ENCODE data around the gene NCOA3. TPM values are rescaled to one million over a fixed set of nuclear protein-coding genes. Genes with fewer than 3 reads are reported as not detected.
"Not testable (repeated sequence)": the region's sequence is repeated elsewhere in the genome, so short reads cannot be mapped to it uniquely, and the experiment has no call there.

The NCOA3 gene
- total RNA-seq, 4 donors from 2014 or later, result 45.1 to 77.8 (median 56.3) TPM

GRCh38 chr20:47503685-47504084, 2.0 kb downstream of the NCOA3 start:
- no peak for TF ChIP-seq CTCF (IDR thresholded peaks at IDR 0.05)
- no peak for TF ChIP-seq EP300 (IDR thresholded peaks at IDR 0.05)
- TF ChIP-seq POLR2A (IDR thresholded peaks at IDR 0.05), result no peak
- TF ChIP-seq POLR2AphosphoS5 (IDR thresholded peaks at IDR 0.05), result no peak
- H3K4me3 ChIP-seq, result peak overlapping the region; percentile 98
- H3K4me1 ChIP-seq, result peaks cover 33% of the 10 kb centered on the region
- H3K27ac ChIP-seq, result no peak overlapping the region
- H3K27me3 ChIP-seq, result no peaks in the 10 kb centered on the region
- no peak for DNase-seq (ENCODE audit: low spot score in 2 of 2)
- no peaks in the 10 kb centered on the region for H3K9me3 ChIP-seq
- 56% methylated on average over 2 of the region's 2 CpGs for WGBS
- no peaks in the 10 kb centered on the region for H3K36me3 ChIP-seq

GRCh38 chr20:47506335-47506734, 4.6 kb downstream of the NCOA3 start:
- no peaks in the 10 kb centered on the region for H3K36me3 ChIP-seq
- H3K27me3 ChIP-seq, result no peaks in the 10 kb centered on the region
- no peak overlapping the region for H3K4me3 ChIP-seq
- WGBS, result 51% methylated on average over 2 of the region's 2 CpGs
- TF ChIP-seq CTCF (IDR thresholded peaks at IDR 0.05) (no peak), EP300 (IDR thresholded peaks at IDR 0.05) (no peak), POLR2AphosphoS5 (IDR thresholded peaks at IDR 0.05) (no peak), POLR2A (IDR thresholded peaks at IDR 0.05) (no peak)
- no peaks in the 10 kb centered on the region for H3K9me3 ChIP-seq
- H3K4me1 ChIP-seq, result peaks cover 27% of the 10 kb centered on the region
- DNase-seq (ENCODE audit: low spot score in 2 of 2), result no peak
- no peak overlapping the region for H3K27ac ChIP-seq

GRCh38 chr20:47506850-47507249, 5.2 kb downstream of the NCOA3 start:
- Histone ChIP-seq H3K9me3 (no peaks in the 10 kb centered on the region), H3K4me1 (peaks cover 25% of the 10 kb centered on the region), H3K27me3 (no peaks in the 10 kb centered on the region), H3K4me3 (no peak overlapping the region), H3K36me3 (no peaks in the 10 kb centered on the region), H3K27ac (no peak overlapping the region)
- 38% methylated on average over 2 of the region's 2 CpGs for WGBS
- TF ChIP-seq CTCF (IDR thresholded peaks at IDR 0.05) (no peak), POLR2AphosphoS5 (IDR thresholded peaks at IDR 0.05) (no peak), EP300 (IDR thresholded peaks at IDR 0.05) (no peak), POLR2A (IDR thresholded peaks at IDR 0.05) (no peak)
- no peak for DNase-seq (ENCODE audit: low spot score in 2 of 2)

GRCh38 chr20:47507275-47507981, 5.7 kb downstream of the NCOA3 start:
- H3K4me3 ChIP-seq; H3K36me3 ChIP-seq; H3K27ac ChIP-seq; H3K9me3 ChIP-seq; DNase-seq (ENCODE audit: low spot score in 2 of 2); H3K27me3 ChIP-seq: not testable (repeated sequence)
- 94% methylated on average over 9 of the region's 9 CpGs for WGBS
- H3K4me1 ChIP-seq, result peaks cover 25% of the 10 kb centered on the region

GRCh38 chr20:47508278-47508677, 6.6 kb downstream of the NCOA3 start:
- no peak for DNase-seq (ENCODE audit: low spot score in 2 of 2)
- Histone ChIP-seq H3K4me3 (no peak overlapping the region), H3K4me1 (peaks cover 21% of the 10 kb centered on the region), H3K9me3 (no peaks in the 10 kb centered on the region), H3K27me3 (no peaks in the 10 kb centered on the region), H3K36me3 (no peaks in the 10 kb centered on the region), H3K27ac (no peak overlapping the region)
- TF ChIP-seq POLR2A (IDR thresholded peaks at IDR 0.05), result no peak

- TF ChIP-seq POLR2A (IDR thresholded peaks at IDR 0.05) (no peak), CTCF (IDR thresholded peaks at IDR 0.05) (no peak), EP300 (IDR thresholded peaks at IDR 0.05) (no peak), POLR2AphosphoS5 (IDR thresholded peaks at IDR 0.05) (no peak)
- Histone ChIP-seq H3K9me3 (no peaks in the 10 kb centered on the region), H3K27me3 (no peaks in the 10 kb centered on the region), H3K4me3 (no peak overlapping the region), H3K27ac (no peak overlapping the region), H3K4me1 (peaks cover 14% of the 10 kb centered on the region), H3K36me3 (no peaks in the 10 kb centered on the region)
- WGBS, result 93% methylated on average over 6 of the region's 6 CpGs
- DNase-seq (ENCODE audit: low spot score in 2 of 2), result no peak
Observed at GRCh38 chr20:47509104-47509661, 7.5 kb downstream of the NCOA3 start.
